Loucy (cell line): ENCODE results near the gene CCDC40.

Experiments
- H2AFZ ChIP-seq: fragments of 200-600 bp; sonication (generic); 2 replicates; pipeline ENCODE4 v1.6.0; 2016; ENCODE audit warnings: antibody characterized with exemption, mild to moderate bottlenecking, low read length, moderate library complexity
- H3F3A ChIP-seq: fragments of 200-600 bp; 2 replicates; pipeline ENCODE4 v1.6.0; 2016; ENCODE audit warnings: antibody characterized with exemption, low read depth, mild to moderate bottlenecking
- H3K27me3 ChIP-seq: fragments of 200-600 bp; sonication (generic); 2 replicates; pipeline ENCODE4 v1.6.1; 2014; ENCODE audit warnings: low read length, mild to moderate bottlenecking; ENCODE audit not compliant: insufficient read depth, poor library complexity, severe bottlenecking
- H3K36me3 ChIP-seq: fragments of 200-600 bp; sonication (generic); 2 replicates; pipeline ENCODE4 v1.6.1; 2016; ENCODE audit warnings: low read length; ENCODE audit not compliant: insufficient read depth
- H3K4me1 ChIP-seq: fragments of 200-600 bp; sonication (generic); 2 replicates; pipeline ENCODE4 v1.5.1; 2014; ENCODE audit warnings: low read length, mild to moderate bottlenecking; ENCODE audit not compliant: insufficient read depth, poor library complexity, severe bottlenecking
- H3K4me2 ChIP-seq: fragments of 200-600 bp; sonication (generic); 2 replicates; pipeline ENCODE4 v1.6.0; 2014; ENCODE audit warnings: antibody characterized with exemption, low read length, low read depth, mild to moderate bottlenecking; ENCODE audit not compliant: poor library complexity, severe bottlenecking
- H3K4me3 ChIP-seq: fragments of 200-600 bp; sonication (generic); 2 replicates; pipeline ENCODE4 v1.5.1; 2014; ENCODE audit warnings: low read length, mild to moderate bottlenecking, mixed read lengths; ENCODE audit not compliant: poor library complexity, severe bottlenecking
- H3K79me2 ChIP-seq: fragments of 200-600 bp; sonication (generic); 2 replicates; pipeline ENCODE4 v1.6.1; 2014; ENCODE audit warnings: low read length; ENCODE audit not compliant: insufficient read depth
- H3K9ac ChIP-seq: fragments of 200-600 bp; sonication (generic); 2 replicates; pipeline ENCODE4 v1.6.0; 2014; ENCODE audit warnings: mild to moderate bottlenecking, low read depth, low read length, moderate library complexity; ENCODE audit not compliant: poor library complexity, severe bottlenecking
- H3K9me2 ChIP-seq: fragments of 200-600 bp; sonication (generic); replicated peaks from 2 replicates; pipeline ENCODE4 v1.6.1; 2016; ENCODE audit warnings: low read depth, low read length, mixed read lengths
- H3K9me3 ChIP-seq: fragments of 200-600 bp; sonication (generic); 2 replicates; pipeline ENCODE4 v1.6.1; 2014; ENCODE audit warnings: mild to moderate bottlenecking, antibody characterized with exemption, low read length, low read depth; ENCODE audit not compliant: insufficient read depth
- H4K20me1 ChIP-seq: fragments of 200-600 bp; sonication (generic); 2 replicates; pipeline ENCODE4 v1.6.0; 2014; ENCODE audit warnings: antibody characterized with exemption, low read length, mild to moderate bottlenecking; ENCODE audit not compliant: insufficient read depth, poor library complexity, severe bottlenecking
- CTCF ChIP-seq: fragments of 200-600 bp; sonication (generic); conservative IDR thresholded peaks from 2 replicates; pipeline ENCODE4 v1.5.1; 2014; ENCODE audit warnings: mild to moderate bottlenecking, antibody characterized with exemption, low read length
- EZH2phosphoT487 ChIP-seq: fragments of 200-600 bp; IDR thresholded peaks from 2 replicates; pipeline ENCODE4 v1.6.1; 2018; ENCODE audit warnings: antibody characterized with exemption, mild to moderate bottlenecking, moderate library complexity, borderline replicate concordance

Gene CCDC40

GRCh38 chr17:80025140-80025539, 11.3 kb upstream of the CCDC40 start:
- Histone ChIP-seq H3K9me3 (no peaks in the 10 kb centered on the region), H3K4me1 (peaks cover 13% of the 10 kb centered on the region), H3K36me3 (no peaks in the 10 kb centered on the region), H4K20me1 (no peaks in the 10 kb centered on the region), H3K79me2 (0 out of 2 replicates have a peak, but pooled peaks cover 3% of the 10 kb centered on the region), H3K9ac (no peak overlapping the region), H3F3A (no peaks in the 10 kb centered on the region), H3K27me3 (no peaks in the 10 kb centered on the region), H3K4me3 (no peak overlapping the region), H3K9me2 (no peaks in the 10 kb centered on the region), H2AFZ (no peak overlapping the region), H3K4me2 (peak overlapping the region; percentile 7)
- TF ChIP-seq EZH2phosphoT487 = no peak
- TF ChIP-seq CTCF = no peak

- H3K4me2 ChIP-seq = peak overlapping the region; percentile 7
- H3K4me3 ChIP-seq = no peak overlapping the region
- H3K9me3 ChIP-seq = no peaks in the 10 kb centered on the region
- H3K9ac ChIP-seq = no peak overlapping the region
- H3F3A ChIP-seq = no peaks in the 10 kb centered on the region
- H4K20me1 ChIP-seq = no peaks in the 10 kb centered on the region
- 0 out of 2 replicates have a peak, but pooled peaks cover 3% of the 10 kb centered on the region for H3K79me2 ChIP-seq
- no peaks in the 10 kb centered on the region for H3K9me2 ChIP-seq
- H3K36me3 ChIP-seq = no peaks in the 10 kb centered on the region
- no peak overlapping the region for H2AFZ ChIP-seq
- H3K4me1 ChIP-seq = peaks cover 13% of the 10 kb centered on the region
- no peaks in the 10 kb centered on the region for H3K27me3 ChIP-seq
- TF ChIP-seq CTCF = no peak
- no peak for TF ChIP-seq EZH2phosphoT487
Measured at GRCh38 chr17:80025796-80026195, 10.6 kb upstream of the CCDC40 start.

GRCh38 chr17:80026359-80027042, 9.9 kb upstream of the CCDC40 start:
- H3K4me2 ChIP-seq = no peak overlapping the region
- no peaks in the 10 kb centered on the region for H3K27me3 ChIP-seq
- no peaks in the 10 kb centered on the region for H4K20me1 ChIP-seq
- H3K36me3 ChIP-seq = no peaks in the 10 kb centered on the region
- 0 out of 2 replicates have a peak, but pooled peaks cover 3% of the 10 kb centered on the region for H3K79me2 ChIP-seq
- TF ChIP-seq EZH2phosphoT487 (no peak), CTCF (no peak)
- no peak overlapping the region for H3K4me3 ChIP-seq
- H3K4me1 ChIP-seq = peaks cover 13% of the 10 kb centered on the region
- no peak overlapping the region for H3K9ac ChIP-seq
- no peaks in the 10 kb centered on the region for H3K9me3 ChIP-seq
- H2AFZ ChIP-seq = no peak overlapping the region
- H3K9me2 ChIP-seq = no peaks in the 10 kb centered on the region
- H3F3A ChIP-seq = no peaks in the 10 kb centered on the region
